T-cell (primary cell): ENCODE results near the gene HES5. TPM values are rescaled to one million over a fixed set of nuclear protein-coding genes. Genes with fewer than 3 reads are reported as not detected.

Experiments used
- ATAC-seq, 4 experiments: fragments of 200-7000 bp in 3 of 4; fragments of 150-1000 bp in 1 of 4; cut with Tn5 transposase; replicated peaks in 1 of 4; 1 replicate in 3 of 4; 2 replicates in 1 of 4; pipeline ENCODE4 v1.10.0; 2021; ENCODE audit warnings: moderate library complexity in 3 of 4, mild to moderate bottlenecking in 2 of 4, moderate number of reproducible peaks in 1 of 4
- CTCF ChIA-PET, 2 donors: fragments of 300-600 bp; sonication (Branson Sonifier 250); formaldehyde crosslinking; loops; one replicate each; lab custom pipeline; 2022; ENCODE audit warnings: antibody characterized with exemption in 2 of 2; lab: Charles Lee
- POLR2A ChIA-PET, 2 donors: fragments of 300-600 bp; sonication (Branson Sonifier 250); formaldehyde crosslinking; loops; one replicate each; lab custom pipeline; 2022; ENCODE audit warnings: antibody characterized with exemption in 2 of 2; lab: Charles Lee
- DNase-seq, 35 experiments: peaks; one replicate each; pipeline versions ENCODE4 v3.0.0 to v3.0.0-alpha.2; 2013 to 2023
- H3K27ac ChIP-seq: one replicate; pipeline ENCODE4 v1.5.1; 2013; ENCODE audit warnings: low read length
- H3K27me3 ChIP-seq, 2 experiments: replicated peaks in 1 of 2; 1 replicate in 1 of 2; 2 replicates in 1 of 2; pipeline versions ENCODE4 v1.6.1 to v1.7.0; 2013; ENCODE audit warnings: low read length in 1 of 2, mixed read lengths in 1 of 2; ENCODE audit not compliant: control insufficient read depth in 2 of 2, insufficient read depth in 2 of 2; ENCODE audit errors: extremely low read depth in 1 of 2
- H3K36me3 ChIP-seq, 2 donors: 1 replicate in 1 of 2; 2 replicates in 1 of 2; pipeline versions ENCODE4 v1.6.1 to v1.7.0; 2013; ENCODE audit warnings: low read length in 1 of 2; ENCODE audit not compliant: control insufficient read depth in 2 of 2, insufficient read depth in 1 of 2; ENCODE audit errors: extremely low read depth in 1 of 2
- H3K4me1 ChIP-seq, 2 experiments: 1 replicate in 1 of 2; 2 replicates in 1 of 2; pipeline versions ENCODE4 v1.6.1 to v1.7.0; 2013; ENCODE audit warnings: low read length in 2 of 2, mixed read lengths in 1 of 2; ENCODE audit not compliant: insufficient read depth in 2 of 2, control insufficient read depth in 1 of 2; ENCODE audit errors: extremely low read depth in 1 of 2
- H3K4me3 ChIP-seq, 2 donors: 1 replicate in 1 of 2; 2 replicates in 1 of 2; pipeline versions ENCODE4 v1.5.1 to v1.7.0; 2013; ENCODE audit warnings: mild to moderate bottlenecking in 2 of 2, low read length in 1 of 2, moderate library complexity in 1 of 2; ENCODE audit not compliant: control insufficient read depth in 1 of 2; ENCODE audit errors: extremely low read depth in 1 of 2
- H3K9me3 ChIP-seq: 2 replicates; pipeline ENCODE4 v1.7.0; 2013
- H3K27ac Mint-ChIP-seq, 2 donors: one replicate each; pipeline ENCODE4 v1.8.0; 2020 to 2021; ENCODE audit warnings: mild to moderate bottlenecking in 2 of 2, mixed read lengths in 2 of 2
- H3K27me3 Mint-ChIP-seq, 2 donors: one replicate each; pipeline ENCODE4 v1.8.0; 2021 to 2022; ENCODE audit warnings: mixed read lengths in 2 of 2
- H3K36me3 Mint-ChIP-seq: one replicate; pipeline ENCODE4 v1.8.0; 2021; ENCODE audit warnings: mixed read lengths
- H3K4me1 Mint-ChIP-seq, 3 donors: one replicate each; pipeline ENCODE4 v1.8.0; 2020 to 2022; ENCODE audit warnings: mixed read lengths in 3 of 3, mild to moderate bottlenecking in 1 of 3
- H3K4me3 Mint-ChIP-seq, 3 donors: one replicate each; pipeline ENCODE4 v1.8.0; 2020 to 2022; ENCODE audit warnings: mild to moderate bottlenecking in 3 of 3, mixed read lengths in 3 of 3, moderate library complexity in 3 of 3
- H3K9me3 Mint-ChIP-seq, 3 donors: one replicate each; pipeline ENCODE4 v1.8.0; 2020 to 2022; ENCODE audit warnings: mixed read lengths in 3 of 3
- WGBS: methylation state at CpG from one replicate; pipeline ENCODE4 v1.1.5; 2013; ENCODE audit warnings: missing lambda C conversion rate; ENCODE audit not compliant: insufficient coverage; 5-methylcytosine and 5-hydroxymethylcytosine counted together
- total RNA-seq, 35 experiments: library from RNA in 6 of 35; stranded (reverse) in 6 of 35; fragments of 120-200 nt in 1 of 35; gene quantifications; one replicate each; pipeline versions ENCODE4 v1.2.1 to v1.2.4 and lab custom pipeline; 2013 to 2026

HES5 gene
- total RNA-seq, 5 donors from 2014 or later (not counting 1 experiment from before 2014, with no cell fraction given): not detected

DNA sequence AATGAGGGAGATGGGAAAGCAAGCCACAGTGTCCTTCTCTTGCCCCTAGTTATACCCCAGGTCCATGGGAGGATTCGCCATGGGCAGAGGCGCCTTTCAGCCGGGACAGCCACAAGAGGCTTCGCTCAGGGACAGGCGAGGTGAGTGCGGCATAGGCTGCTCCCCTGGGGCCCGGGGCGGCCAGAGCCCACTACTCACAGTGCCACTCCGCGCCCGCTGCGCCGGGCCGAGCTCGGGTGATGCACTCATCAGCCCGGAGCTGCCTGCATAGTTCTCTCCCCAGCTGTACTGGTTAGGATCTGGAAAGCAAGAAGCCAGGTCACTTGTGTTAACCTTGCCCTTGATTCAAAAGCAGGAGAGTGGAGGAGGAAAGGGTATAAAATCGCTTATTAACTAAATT, 12.1 kb downstream of the HES5 start:
- POLR2A ChIA-PET: no interaction called here
- Mint-ChIP-seq H3K27ac (no peak overlapping the region), H3K4me1 (peaks cover 8 to 11% (median 10%) of the 10 kb centered on the region in 3 donors), H3K4me3 (no peak overlapping the region), H3K36me3 (peaks cover 24% of the 10 kb centered on the region), H3K9me3 (no peaks in the 10 kb centered on the region), H3K27me3 (no peaks in the 10 kb centered on the region)
- Histone ChIP-seq H3K9me3 (no peaks in the 10 kb centered on the region), H3K4me1 (peaks cover 1 to 9% of the 10 kb centered on the region in 2 experiments), H3K4me3 (no peak overlapping the region), H3K36me3 (peaks cover 43 to 82% of the 10 kb centered on the region in 2 donors), H3K27ac (no peak overlapping the region), H3K27me3 (no peaks in the 10 kb centered on the region)
- DNase-seq (no peak), ATAC-seq (no peak)
- WGBS: 94% methylated on average over 12 of the region's 17 CpGs
- CTCF ChIA-PET: no interaction called here

GRCh38 chr1:2516946-2517345, 13.1 kb downstream of the HES5 start:
- H3K27ac Mint-ChIP-seq: no peak overlapping the region
- no peak overlapping the region for H3K27ac ChIP-seq
- no peak for ATAC-seq
- POLR2A ChIA-PET: interaction anchor here in 1 of 2 donors (0.5 kb wide), 1 partner anchor 19 kb away, joined by 3 read pairs; no protein-coding TSS in a partner anchor
- peaks cover 47 to 92% of the 10 kb centered on the region in 2 donors for H3K36me3 ChIP-seq
- no peak overlapping the region for H3K4me3 Mint-ChIP-seq
- H3K9me3 Mint-ChIP-seq: no peaks in the 10 kb centered on the region
- no peak overlapping the region for H3K4me3 ChIP-seq
- CTCF ChIA-PET: no interaction called here
- H3K4me1 ChIP-seq: no peaks in the 10 kb centered on the region
- no peaks in the 10 kb centered on the region for H3K27me3 Mint-ChIP-seq
- H3K27me3 ChIP-seq: no peaks in the 10 kb centered on the region
- no peaks in the 10 kb centered on the region for H3K9me3 ChIP-seq
- peaks cover 24% of the 10 kb centered on the region for H3K36me3 Mint-ChIP-seq
- DNase-seq: no peak
- WGBS: over 99% methylated on average over 14 of the region's 14 CpGs
- peaks cover 0 to under 1% (median 0%) of the 10 kb centered on the region in 3 donors for H3K4me1 Mint-ChIP-seq

- no peak for ATAC-seq
- Mint-ChIP-seq H3K4me3 (no peak overlapping the region), H3K36me3 (peaks cover 26% of the 10 kb centered on the region), H3K27ac (no peak overlapping the region), H3K9me3 (no peaks in the 10 kb centered on the region), H3K27me3 (no peaks in the 10 kb centered on the region), H3K4me1 (no peaks in the 10 kb centered on the region)
- ChIA-PET POLR2A (no interaction called here), CTCF (no interaction called here)
- H3K9me3 ChIP-seq: no peaks in the 10 kb centered on the region
- H3K4me1 ChIP-seq: no peaks in the 10 kb centered on the region
- 100% methylated on average over 9 of the region's 17 CpGs for WGBS
- H3K36me3 ChIP-seq: peaks cover 48 to 93% of the 10 kb centered on the region in 2 donors
- H3K4me3 ChIP-seq: no peak overlapping the region
- no peak for DNase-seq
- no peak overlapping the region for H3K27ac ChIP-seq
- H3K27me3 ChIP-seq: no peaks in the 10 kb centered on the region
Measured at GRCh38 chr1:2516124-2516523, 13.9 kb downstream of the HES5 start.

DNA sequence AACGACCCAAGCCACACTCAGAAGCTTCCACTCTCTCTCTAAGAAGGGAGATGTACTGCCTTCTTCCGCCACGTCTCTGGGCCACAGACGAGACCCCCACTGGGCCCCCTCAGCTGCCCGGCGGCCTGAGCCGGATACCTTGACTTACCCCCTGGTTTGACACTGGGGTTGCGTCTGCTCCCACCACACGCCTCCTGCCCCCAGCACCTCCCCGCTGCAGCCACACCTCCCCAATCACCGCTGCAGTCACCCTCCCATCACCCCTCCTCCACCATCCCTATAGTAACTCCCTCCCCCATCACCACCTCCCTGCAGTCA, 14.3 kb downstream of the HES5 start:
- H3K27ac Mint-ChIP-seq: no peak overlapping the region
- CTCF ChIA-PET: no interaction called here
- H3K36me3 Mint-ChIP-seq: peaks cover 22% of the 10 kb centered on the region

GRCh38 chr1:2514863-2515762, 14.9 kb downstream of the HES5 start:
- no peak overlapping the region for H3K27ac ChIP-seq
- Mint-ChIP-seq H3K4me3 (no peak overlapping the region), H3K36me3 (peaks cover 19% of the 10 kb centered on the region), H3K27ac (no peak overlapping the region), H3K4me1 (no peaks in the 10 kb centered on the region), H3K9me3 (no peaks in the 10 kb centered on the region), H3K27me3 (no peaks in the 10 kb centered on the region)
- peaks cover 42 to 95% of the 10 kb centered on the region in 2 donors for H3K36me3 ChIP-seq
- H3K27me3 ChIP-seq: no peaks in the 10 kb centered on the region
- WGBS: 96% methylated on average over 41 of the region's 45 CpGs
- H3K9me3 ChIP-seq: no peaks in the 10 kb centered on the region
- ChIA-PET CTCF (no interaction called here), POLR2A (no interaction called here)
- ATAC-seq (no peak), DNase-seq (no peak)
- no peak overlapping the region for H3K4me3 ChIP-seq
- H3K4me1 ChIP-seq: no peaks in the 10 kb centered on the region

More for the DNA sequence above, 14.3 kb downstream of the HES5 start:
- 94% methylated on average over 10 of the region's 11 CpGs for WGBS
- no peak overlapping the region for H3K4me3 ChIP-seq
- Mint-ChIP-seq H3K4me3 (no peak overlapping the region), H3K9me3 (no peaks in the 10 kb centered on the region), H3K27me3 (no peaks in the 10 kb centered on the region), H3K4me1 (no peaks in the 10 kb centered on the region)
- no peak for DNase-seq
- no peaks in the 10 kb centered on the region for H3K4me1 ChIP-seq
- no peak overlapping the region for H3K27ac ChIP-seq
- POLR2A ChIA-PET: no interaction called here
- peaks cover 44 to 93% of the 10 kb centered on the region in 2 donors for H3K36me3 ChIP-seq
- ATAC-seq: no peak
- H3K27me3 ChIP-seq: no peaks in the 10 kb centered on the region
- no peaks in the 10 kb centered on the region for H3K9me3 ChIP-seq

DNA sequence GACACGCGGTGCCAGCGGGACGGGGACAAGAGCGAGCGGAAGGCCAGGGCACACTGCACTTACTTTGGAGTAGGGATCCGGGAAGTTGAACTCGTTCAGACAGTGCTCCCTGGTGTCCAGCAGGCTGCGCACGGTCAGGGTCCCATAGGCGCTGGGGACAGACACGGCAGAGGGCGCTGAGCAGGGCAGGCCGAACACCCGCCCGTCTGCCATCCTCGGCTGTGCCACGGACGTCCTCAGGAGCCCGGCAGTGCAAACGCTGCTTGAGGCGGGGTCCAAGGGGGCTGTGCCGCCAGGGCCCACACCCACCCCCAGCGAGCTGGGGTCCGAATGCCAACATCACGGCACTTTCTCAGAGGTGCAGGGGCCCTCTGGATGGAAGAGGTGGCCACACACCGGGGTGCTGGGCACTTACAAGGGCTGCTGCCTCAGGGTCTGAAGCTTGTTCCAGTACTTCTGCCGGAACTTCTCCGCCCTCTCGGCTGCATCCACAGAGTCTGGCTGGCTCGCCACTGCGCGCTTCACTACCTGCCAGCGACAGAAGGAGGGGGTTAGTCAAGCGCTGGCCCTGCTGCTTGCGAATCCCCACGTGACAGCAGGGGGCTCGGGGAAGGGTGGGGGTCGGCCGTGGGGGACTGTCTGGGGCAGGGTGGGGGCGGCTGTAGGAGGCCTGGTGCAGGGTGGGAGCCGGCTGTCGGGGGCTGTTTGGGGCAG, 16.0 kb downstream of the HES5 start:
- CTCF ChIA-PET: no interaction called here
- Histone ChIP-seq H3K4me1 (no peaks in the 10 kb centered on the region), H3K27ac (no peak overlapping the region), H3K4me3 (no peak overlapping the region), H3K9me3 (no peaks in the 10 kb centered on the region), H3K27me3 (no peaks in the 10 kb centered on the region), H3K36me3 (peaks cover 42 to 95% of the 10 kb centered on the region in 2 donors)
- Mint-ChIP-seq H3K4me3 (no peak overlapping the region), H3K4me1 (no peaks in the 10 kb centered on the region), H3K9me3 (no peaks in the 10 kb centered on the region), H3K27me3 (no peaks in the 10 kb centered on the region), H3K36me3 (peaks cover 23% of the 10 kb centered on the region), H3K27ac (no peak overlapping the region)
- POLR2A ChIA-PET: interaction anchor here in 1 of 2 donors (0.6 kb wide), 2 partner anchors 10 to 20 kb away, joined by 5 to 8 read pairs; no protein-coding TSS in a partner anchor
- ATAC-seq (no peak), DNase-seq (no peak)
- WGBS: 98% methylated on average over 30 of the region's 43 CpGs
